CD4-positive, CD25-positive, alpha-beta regulatory T cell (primary cell): ENCODE measurements around the gene UBE2N. TPM values are rescaled to one million over a fixed set of nuclear protein-coding genes. Genes with fewer than 3 reads are reported as not detected.

ENCODE experiments used
- ATAC-seq, 2 donors: fragments of 150-1000 bp; cut with Tn5 transposase; one replicate each; pipeline ENCODE4 v1.10.0; 2021; ENCODE audit warnings: low read depth in 2 of 2, moderate number of reproducible peaks in 2 of 2, moderate library complexity in 1 of 2
- DNase-seq, 3 donors: peaks; one replicate each; pipeline versions ENCODE4 v3.0.0 to v3.0.0-alpha.2; 2012 to 2022; ENCODE audit warnings: mixed read lengths in 1 of 3
- H3K27ac ChIP-seq: one replicate; pipeline ENCODE4 v1.7.0; 2013; ENCODE audit warnings: mild to moderate bottlenecking, low read length; ENCODE audit not compliant: insufficient read depth, poor library complexity, severe bottlenecking
- H3K27me3 ChIP-seq: one replicate; pipeline ENCODE4 v1.7.0; 2013; ENCODE audit warnings: low read length; ENCODE audit not compliant: control insufficient read depth, insufficient read depth
- H3K36me3 ChIP-seq: one replicate; pipeline ENCODE4 v1.7.0; 2013; ENCODE audit warnings: mild to moderate bottlenecking, low read length, moderate library complexity; ENCODE audit not compliant: control insufficient read depth, insufficient read depth
- H3K4me1 ChIP-seq: 2 replicates; pipeline ENCODE4 v1.7.0; 2013; ENCODE audit warnings: mild to moderate bottlenecking, low read length; ENCODE audit not compliant: insufficient read depth, control insufficient read depth, poor library complexity, severe bottlenecking
- H3K4me3 ChIP-seq: one replicate; pipeline ENCODE4 v1.7.0; 2013; ENCODE audit warnings: low read depth, mild to moderate bottlenecking, low read length, moderate library complexity
- H3K9me3 ChIP-seq, 2 experiments: 1 replicate in 1 of 2; 2 replicates in 1 of 2; pipeline ENCODE4 v1.7.0; 2013; ENCODE audit warnings: low read length in 2 of 2, mild to moderate bottlenecking in 1 of 2, moderate library complexity in 1 of 2; ENCODE audit not compliant: control insufficient read depth in 2 of 2
- H3K27ac Mint-ChIP-seq, 3 donors: one replicate each; pipeline ENCODE4 v1.8.0; 2020 to 2022; ENCODE audit warnings: mild to moderate bottlenecking in 3 of 3, mixed read lengths in 3 of 3, moderate library complexity in 2 of 3
- H3K27me3 Mint-ChIP-seq: one replicate; pipeline ENCODE4 v1.8.0; 2022; ENCODE audit warnings: mild to moderate bottlenecking, mixed read lengths
- H3K36me3 Mint-ChIP-seq: one replicate; pipeline ENCODE4 v1.8.0; 2020; ENCODE audit warnings: mixed read lengths
- H3K4me1 Mint-ChIP-seq, 4 donors: one replicate each; pipeline ENCODE4 v1.8.0; 2020 to 2022; ENCODE audit warnings: mixed read lengths in 4 of 4, mild to moderate bottlenecking in 1 of 4
- H3K4me3 Mint-ChIP-seq, 4 donors: one replicate each; pipeline ENCODE4 v1.8.0; 2020 to 2022; ENCODE audit warnings: mild to moderate bottlenecking in 4 of 4, mixed read lengths in 4 of 4, moderate library complexity in 3 of 4
- H3K9me3 Mint-ChIP-seq, 7 donors: one replicate each; pipeline ENCODE4 v1.8.0; 2020 to 2022; ENCODE audit warnings: mixed read lengths in 7 of 7, mild to moderate bottlenecking in 3 of 7, moderate library complexity in 2 of 7
- polyA plus RNA-seq, 4 donors: library from polyadenylated mRNA; unstranded; fragments of 300-500 nt; fragmentation: Illumina TruSeq; gene quantifications; one replicate each; pipeline ENCODE4 v1.2.3, GENCODE V29; 2021
- total RNA-seq: library from RNA; stranded (reverse); gene quantifications from one replicate; pipeline ENCODE4 v1.2.3, GENCODE V29; 2022

UBE2N gene
- total and polyA plus RNA-seq, 5 donors from 2014 or later: 116 to 314 (median 230) TPM

DNA sequence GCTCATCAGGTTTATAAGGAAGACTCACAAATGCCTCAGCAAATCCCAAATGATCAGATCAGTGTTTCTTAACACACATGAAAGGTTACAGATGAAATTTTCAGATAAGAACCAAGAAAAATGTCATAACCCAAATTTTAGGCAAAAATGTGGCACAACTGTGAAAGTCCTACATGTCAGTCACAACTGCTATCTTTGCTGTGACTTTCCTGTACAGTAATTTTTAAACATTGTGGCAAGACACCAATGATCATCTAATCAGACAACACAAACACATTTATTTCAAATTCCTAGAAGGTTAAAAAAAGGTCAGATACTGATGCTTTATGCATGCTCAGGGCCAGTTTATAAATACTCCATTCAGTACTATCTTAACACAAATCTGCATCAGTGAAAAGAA lies 32.9 kb downstream of the UBE2N start:
- peaks cover 17% of the 10 kb centered on the region for H3K4me1 ChIP-seq
- Mint-ChIP-seq H3K27me3 (no peaks in the 10 kb centered on the region), H3K27ac (peak overlapping the region; percentile 25 to 65 (median 46)), H3K4me1 (peaks cover 28 to 40% (median 38%) of the 10 kb centered on the region in 4 donors), H3K36me3 (peaks cover 29% of the 10 kb centered on the region), H3K4me3 (no peak overlapping the region), H3K9me3 (peaks cover 0 to 1% (median 0%) of the 10 kb centered on the region in 7 donors)
- peaks cover 45% of the 10 kb centered on the region for H3K36me3 ChIP-seq
- no peaks in the 10 kb centered on the region for H3K9me3 ChIP-seq
- H3K4me3 ChIP-seq: no peak overlapping the region
- ATAC-seq (no peak), DNase-seq (no peak)
- H3K27me3 ChIP-seq: no peaks in the 10 kb centered on the region
- no peak overlapping the region for H3K27ac ChIP-seq

GRCh38 chr12:93407963-93408283 lies 33.8 kb downstream of the UBE2N start:
- ATAC-seq: no peak
- Mint-ChIP-seq H3K9me3 (peaks cover 0 to 1% (median 0%) of the 10 kb centered on the region in 7 donors), H3K27ac (peak overlapping the region in 2 of 3 donors; percentile 62 to 86), H3K36me3 (peaks cover 23% of the 10 kb centered on the region), H3K4me1 (peaks cover 21 to 31% (median 30%) of the 10 kb centered on the region in 4 donors), H3K4me3 (no peak overlapping the region), H3K27me3 (no peaks in the 10 kb centered on the region)
- Histone ChIP-seq H3K27ac (no peak overlapping the region), H3K4me1 (peaks cover 9% of the 10 kb centered on the region), H3K36me3 (peaks cover 45% of the 10 kb centered on the region), H3K4me3 (no peak overlapping the region), H3K9me3 (no peaks in the 10 kb centered on the region), H3K27me3 (no peaks in the 10 kb centered on the region)
- no peak for DNase-seq

DNA sequence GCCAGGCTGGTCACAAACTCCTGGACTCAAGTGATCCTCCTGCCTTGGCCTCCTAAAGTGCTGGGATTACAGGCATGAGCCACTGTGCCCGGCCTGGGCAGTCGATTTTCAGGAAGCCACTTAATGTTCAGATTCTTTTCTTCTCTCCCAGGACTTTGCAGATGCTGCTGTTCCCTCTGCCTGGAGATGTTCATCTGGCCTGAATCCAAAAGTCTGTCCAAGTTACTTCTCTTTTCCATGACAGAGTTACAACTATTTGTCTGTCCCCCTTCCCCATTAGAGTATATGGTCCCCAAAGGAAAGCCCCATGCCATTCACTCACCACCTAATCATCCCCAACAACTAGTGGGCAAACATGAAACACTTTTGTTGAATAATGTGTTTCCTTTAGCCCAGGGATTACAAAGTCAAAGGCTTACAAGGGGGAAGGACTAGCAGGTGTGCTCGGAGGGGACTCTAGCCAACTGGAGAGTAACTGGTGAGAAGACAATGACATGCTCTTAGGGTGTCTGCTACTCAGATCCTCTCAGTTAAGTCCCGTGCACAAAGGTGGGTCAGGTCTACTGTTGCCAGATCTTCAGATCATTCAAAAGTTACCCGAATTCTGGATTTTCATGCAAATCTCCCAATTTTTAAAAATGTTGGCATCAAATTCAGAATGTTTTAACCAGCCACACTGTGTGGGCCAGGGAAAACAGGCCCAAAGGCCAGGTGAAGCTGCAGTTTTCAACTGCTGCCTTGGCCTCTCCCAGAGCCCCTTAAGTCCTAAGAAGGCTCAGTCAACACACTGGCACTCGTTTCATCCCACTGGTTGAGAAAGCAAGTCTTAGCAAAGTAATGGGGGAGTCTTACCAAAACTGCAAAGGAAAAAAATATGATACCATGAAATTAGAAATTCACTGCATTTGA lies 34.4 kb downstream of the UBE2N start:
- peaks cover 20 to 28% (median 26%) of the 10 kb centered on the region in 4 donors for H3K4me1 Mint-ChIP-seq
- DNase-seq: no peak
- no peak overlapping the region for H3K27ac ChIP-seq
- peaks cover 29% of the 10 kb centered on the region for H3K36me3 Mint-ChIP-seq
- no peaks in the 10 kb centered on the region for H3K27me3 Mint-ChIP-seq
- H3K36me3 ChIP-seq: peaks cover 45% of the 10 kb centered on the region
- H3K9me3 ChIP-seq: no peaks in the 10 kb centered on the region
- no peak for ATAC-seq
- H3K4me1 ChIP-seq: peaks cover 9% of the 10 kb centered on the region
- H3K27ac Mint-ChIP-seq: peak overlapping the region in 2 of 3 donors; percentile 62 to 86
- H3K4me3 ChIP-seq: no peak overlapping the region
- no peak overlapping the region for H3K4me3 Mint-ChIP-seq
- H3K27me3 ChIP-seq: no peaks in the 10 kb centered on the region
- peaks cover 0 to 1% (median 0%) of the 10 kb centered on the region in 7 donors for H3K9me3 Mint-ChIP-seq

GRCh38 chr12:93404961-93405849 lies 36.5 kb downstream of the UBE2N start:
- H3K27me3 Mint-ChIP-seq: no peaks in the 10 kb centered on the region
- DNase-seq (no peak), ATAC-seq (no peak)
- peaks cover 0 to 1% (median 0%) of the 10 kb centered on the region in 7 donors for H3K9me3 Mint-ChIP-seq
- no peak overlapping the region for H3K4me3 ChIP-seq
- H3K36me3 ChIP-seq: peaks cover 35% of the 10 kb centered on the region
- H3K27me3 ChIP-seq: no peaks in the 10 kb centered on the region
- peaks cover 22% of the 10 kb centered on the region for H3K36me3 Mint-ChIP-seq
- H3K9me3 ChIP-seq: no peaks in the 10 kb centered on the region
- peaks cover 6 to 14% (median 10%) of the 10 kb centered on the region in 4 donors for H3K4me1 Mint-ChIP-seq
- no peak overlapping the region for H3K27ac ChIP-seq
- H3K27ac Mint-ChIP-seq: peak overlapping the region in 2 of 3 donors; percentile 23 to 52
- peak overlapping the region in 1 of 4 donors; percentile 51 for H3K4me3 Mint-ChIP-seq
- no peaks in the 10 kb centered on the region for H3K4me1 ChIP-seq

GRCh38 chr12:93403988-93404803 lies 37.6 kb downstream of the UBE2N start:
- no peaks in the 10 kb centered on the region for H3K27me3 Mint-ChIP-seq
- Histone ChIP-seq H3K27ac (no peak overlapping the region), H3K9me3 (no peaks in the 10 kb centered on the region), H3K4me1 (no peaks in the 10 kb centered on the region), H3K36me3 (peaks cover 26% of the 10 kb centered on the region), H3K4me3 (no peak overlapping the region), H3K27me3 (no peaks in the 10 kb centered on the region)
- peaks cover 6 to 14% (median 10%) of the 10 kb centered on the region in 4 donors for H3K4me1 Mint-ChIP-seq
- peaks cover 0 to 1% (median 0%) of the 10 kb centered on the region in 7 donors for H3K9me3 Mint-ChIP-seq
- peaks cover 22% of the 10 kb centered on the region for H3K36me3 Mint-ChIP-seq
- DNase-seq (no peak), ATAC-seq (no peak)
- H3K27ac Mint-ChIP-seq: no peak overlapping the region
- no peak overlapping the region for H3K4me3 Mint-ChIP-seq

DNA sequence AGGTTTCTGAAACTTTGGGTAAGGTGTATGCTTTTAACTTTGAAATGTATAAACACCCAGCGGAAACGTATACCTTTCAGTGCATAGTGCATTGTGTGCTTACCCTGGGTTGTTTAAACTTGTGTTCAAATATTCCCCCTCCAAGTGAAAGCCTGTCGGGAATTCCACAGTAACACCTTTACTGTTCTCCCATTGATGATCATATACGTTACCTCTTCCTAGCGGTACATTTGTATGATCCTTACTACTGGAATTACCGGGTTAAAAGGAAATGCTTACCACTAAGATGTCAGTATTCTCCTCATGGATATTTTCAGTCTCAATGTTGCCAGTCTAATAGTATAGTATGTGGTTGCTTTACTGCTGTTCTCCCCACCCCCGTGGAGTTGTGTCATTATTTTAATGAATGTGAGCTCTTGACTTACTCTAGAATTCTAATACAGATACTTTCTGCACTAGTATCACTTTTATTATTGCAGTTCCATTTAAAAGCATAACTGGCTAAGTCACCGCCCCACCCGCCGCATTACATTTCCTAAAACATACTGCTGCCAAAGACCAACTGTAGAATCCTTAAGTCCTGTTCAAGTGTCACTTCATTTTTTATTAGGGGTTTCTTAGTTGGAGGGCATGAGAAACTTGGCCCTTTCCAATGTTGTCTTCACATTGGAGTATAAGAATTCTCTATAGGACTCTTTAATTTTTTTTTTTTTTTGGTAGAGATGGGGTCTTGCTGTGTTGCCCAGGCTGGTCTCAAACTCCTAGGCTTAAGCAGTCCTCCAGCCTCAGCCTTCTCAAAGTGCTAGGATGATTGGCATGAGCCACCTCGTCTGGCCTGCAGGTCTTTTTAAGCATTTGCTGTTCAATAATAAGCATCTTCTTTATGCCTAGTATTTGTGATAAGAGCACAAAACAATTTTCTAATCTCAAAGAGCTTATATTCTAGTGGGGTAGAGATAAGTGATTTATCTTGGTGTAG lies 39.1 kb downstream of the UBE2N start:
- Histone ChIP-seq H3K27me3 (no peaks in the 10 kb centered on the region), H3K4me3 (no peak overlapping the region), H3K27ac (no peak overlapping the region), H3K36me3 (peaks cover 24% of the 10 kb centered on the region), H3K9me3 (no peaks in the 10 kb centered on the region), H3K4me1 (no peaks in the 10 kb centered on the region)
- Mint-ChIP-seq H3K27me3 (no peaks in the 10 kb centered on the region), H3K4me3 (no peak overlapping the region), H3K27ac (peak overlapping the region in 1 of 3 donors; percentile 56), H3K9me3 (no peaks in the 10 kb centered on the region), H3K36me3 (peaks cover 17% of the 10 kb centered on the region), H3K4me1 (peaks cover 2 to 12% (median 4%) of the 10 kb centered on the region in 4 donors)
- ATAC-seq (no peak), DNase-seq (no peak)
